Endodermal cell (in vitro differentiated cells): ENCODE measurements around the gene IGF2R. TPM values are rescaled to one million over a fixed set of nuclear protein-coding genes. Genes with fewer than 3 reads are reported as not detected.

Source experiments
- DNase-seq: peaks from one replicate; pipeline ENCODE4 v3.0.0-alpha.2; 2017
- H3K27ac ChIP-seq: 2 replicates; pipeline ENCODE4 v1.5.1; 2013; ENCODE audit warnings: mild to moderate bottlenecking, low read depth, low read length, moderate library complexity
- H3K27me3 ChIP-seq: 2 replicates; pipeline ENCODE4 v1.6.1; 2013; ENCODE audit warnings: mild to moderate bottlenecking, low read length, moderate library complexity; ENCODE audit not compliant: insufficient read depth, control insufficient read depth, poor library complexity, severe bottlenecking
- H3K36me3 ChIP-seq: 2 replicates; pipeline ENCODE4 v1.7.0; 2013; ENCODE audit warnings: mild to moderate bottlenecking, low read length, moderate library complexity; ENCODE audit not compliant: control insufficient read depth, insufficient read depth
- H3K4me1 ChIP-seq: one replicate; pipeline ENCODE4 v1.7.0; 2013; ENCODE audit warnings: low read length; ENCODE audit not compliant: control insufficient read depth, insufficient read depth
- H3K4me3 ChIP-seq: 2 replicates; pipeline ENCODE4 v1.5.1; 2013; ENCODE audit warnings: mild to moderate bottlenecking, low read length, moderate library complexity
- H3K9ac ChIP-seq: 2 replicates; pipeline ENCODE4 v1.6.1; 2013; ENCODE audit warnings: mild to moderate bottlenecking, low read length, moderate library complexity; ENCODE audit not compliant: poor library complexity, severe bottlenecking; ENCODE audit errors: extremely low read depth
- H3K9me3 ChIP-seq: 2 replicates; pipeline ENCODE4 v1.6.1; 2013; ENCODE audit warnings: mild to moderate bottlenecking, low read length, moderate library complexity; ENCODE audit not compliant: control insufficient read depth
- H3K27ac Mint-ChIP-seq: 2 replicates; pipeline ENCODE4 v1.8.0; 2020; ENCODE audit warnings: mixed read lengths
- H3K27me3 Mint-ChIP-seq: 2 replicates; pipeline ENCODE4 v1.8.0; 2021; ENCODE audit warnings: mild to moderate bottlenecking, mixed read lengths; ENCODE audit not compliant: insufficient read depth
- H3K36me3 Mint-ChIP-seq: 2 replicates; pipeline ENCODE4 v1.8.0; 2020; ENCODE audit warnings: low read depth, mixed read lengths
- H3K4me1 Mint-ChIP-seq: 2 replicates; pipeline ENCODE4 v1.8.0; 2020; ENCODE audit warnings: mixed read lengths
- H3K4me3 Mint-ChIP-seq: 2 replicates; pipeline ENCODE4 v1.8.0; 2020; ENCODE audit warnings: mild to moderate bottlenecking, moderate library complexity, mixed read lengths
- H3K9me3 Mint-ChIP-seq: 2 replicates; pipeline ENCODE4 v1.8.0; 2020; ENCODE audit warnings: mild to moderate bottlenecking, mixed read lengths
- CTCF ChIP-seq: fragments of 200-600 bp; sonication (generic); conservative IDR thresholded peaks from 2 replicates; pipeline ENCODE4 v1.5.0; 2021; ENCODE audit warnings: antibody characterized with exemption, mild to moderate bottlenecking
- WGBS, 2 experiments: methylation state at CpG; one replicate each; pipeline versions ENCODE4 v1.1.5 to v1.1.7; 2013; ENCODE audit warnings: missing lambda C conversion rate in 2 of 2, mixed read lengths in 1 of 2; ENCODE audit not compliant: insufficient coverage in 1 of 2, insufficient read length in 1 of 2; 5-methylcytosine and 5-hydroxymethylcytosine counted together
- total RNA-seq, 2 donors: library from RNA; stranded (reverse); fragmentation: NEBNext Ultra II Directional in 1 of 2; extraction: Animal tissue kit (Norgen Biotek cat#: 25700) in 1 of 2; gene quantifications; 2 replicates in 1 of 2; 3 replicates in 1 of 2; pipeline ENCODE4 v1.2.1, GENCODE V29; 2021

IGF2R gene
- total RNA-seq, 2 donors from 2014 or later, result 103 to 130 TPM

- Histone ChIP-seq H3K9ac (no peak overlapping the region), H3K27me3 (no peaks in the 10 kb centered on the region), H3K4me3 (no peak overlapping the region), H3K27ac (no peak overlapping the region), H3K9me3 (no peaks in the 10 kb centered on the region), H3K4me1 (no peaks in the 10 kb centered on the region), H3K36me3 (peaks cover 100% of the 10 kb centered on the region)
- Mint-ChIP-seq H3K27me3 (no peaks in the 10 kb centered on the region), H3K4me3 (no peak overlapping the region), H3K9me3 (no peaks in the 10 kb centered on the region), H3K36me3 (peaks cover 90% of the 10 kb centered on the region), H3K27ac (no peak overlapping the region), H3K4me1 (no peaks in the 10 kb centered on the region)
- 97 to 100% methylated on average over 3 to 4 of the region's 5 CpGs for WGBS, 2 experiments
- TF ChIP-seq CTCF, result no peak
- no peak for DNase-seq
Observed at GRCh38 chr6:160044687-160045086, 75.8 kb downstream of the IGF2R start.

- no peak for DNase-seq
- WGBS, 2 experiments, result 92 to 94% methylated on average over 3 to 6 of the region's 6 CpGs
- Mint-ChIP-seq H3K4me3 (no peak overlapping the region), H3K36me3 (peaks cover 87% of the 10 kb centered on the region), H3K27me3 (no peaks in the 10 kb centered on the region), H3K27ac (no peak overlapping the region), H3K9me3 (no peaks in the 10 kb centered on the region), H3K4me1 (no peaks in the 10 kb centered on the region)
- Histone ChIP-seq H3K36me3 (peaks cover 91% of the 10 kb centered on the region), H3K4me1 (no peaks in the 10 kb centered on the region), H3K27ac (no peak overlapping the region), H3K4me3 (no peak overlapping the region), H3K9me3 (no peaks in the 10 kb centered on the region), H3K27me3 (no peaks in the 10 kb centered on the region), H3K9ac (no peak overlapping the region)
- TF ChIP-seq CTCF, result peak; percentile 20
Observed at GRCh38 chr6:160048471-160048870, 79.6 kb downstream of the IGF2R start.

GRCh38 chr6:160049346-160049745 is 80.5 kb downstream of the IGF2R start:
- Mint-ChIP-seq H3K27me3 (no peaks in the 10 kb centered on the region), H3K27ac (no peak overlapping the region), H3K4me1 (no peaks in the 10 kb centered on the region), H3K9me3 (no peaks in the 10 kb centered on the region), H3K4me3 (no peak overlapping the region), H3K36me3 (peaks cover 86% of the 10 kb centered on the region)
- no peak overlapping the region for H3K27ac ChIP-seq
- no peaks in the 10 kb centered on the region for H3K4me1 ChIP-seq
- H3K27me3 ChIP-seq, result no peaks in the 10 kb centered on the region
- no peak for DNase-seq
- H3K9me3 ChIP-seq, result no peaks in the 10 kb centered on the region
- H3K36me3 ChIP-seq, result peaks cover 90% of the 10 kb centered on the region
- H3K9ac ChIP-seq, result no peak overlapping the region
- 92 to 98% methylated on average over 8 to 9 of the region's 9 CpGs for WGBS, 2 experiments
- no peak for TF ChIP-seq CTCF
- H3K4me3 ChIP-seq, result no peak overlapping the region
